Measurements from ENCODE around the gene KCNMB2. TPM values are rescaled to one million over a fixed set of nuclear protein-coding genes. Genes with fewer than 3 reads are reported as not detected.
"Not testable (repeated sequence)": the region's sequence is repeated elsewhere in the genome, so short reads cannot be mapped to it uniquely, and the experiment has no call there.

The KCNMB2 gene
- polyA plus RNA-seq, 2 donors, result 0.05 to 0.08 TPM

- Histone ChIP-seq H3K27me3 (ENCODE audit: control insufficient read depth in 1 of 2, insufficient read depth in 2 of 2, low read length in 2 of 2) (no peaks in the 10 kb centered on the region), H3K36me3 (ENCODE audit: control insufficient read depth in 2 of 2, insufficient read depth in 2 of 2, low read length in 1 of 2) (no peaks in the 10 kb centered on the region), H3K4me1 (ENCODE audit: control insufficient read depth in 2 of 2, insufficient read depth in 2 of 2, low read length in 1 of 2) (no peaks in the 10 kb centered on the region), H3K9me3 (ENCODE audit: control insufficient read depth in 2 of 2, insufficient read depth in 1 of 2, low read depth in 1 of 2, low read length in 1 of 2) (no peaks in the 10 kb centered on the region), H3K27ac (ENCODE audit: low read depth in 2 of 2, low read length in 1 of 2) (no peak overlapping the region), H3K4me3 (ENCODE audit: low read depth in 1 of 2, low read length in 2 of 2) (no peak overlapping the region)
- 85 to 89% methylated on average over 3 of the region's 3 CpGs for WGBS, 2 donors
Measured at GRCh38 chr3:178505832-178506231, 30.4 kb upstream of the KCNMB2 start.

- Histone ChIP-seq H3K9me3 (ENCODE audit: control insufficient read depth in 2 of 2, insufficient read depth in 1 of 2, low read depth in 1 of 2, low read length in 1 of 2) (no peaks in the 10 kb centered on the region), H3K36me3 (ENCODE audit: control insufficient read depth in 2 of 2, insufficient read depth in 2 of 2, low read length in 1 of 2) (no peaks in the 10 kb centered on the region), H3K4me3 (ENCODE audit: low read depth in 1 of 2, low read length in 2 of 2) (no peak overlapping the region), H3K27me3 (ENCODE audit: control insufficient read depth in 1 of 2, insufficient read depth in 2 of 2, low read length in 2 of 2) (no peaks in the 10 kb centered on the region), H3K4me1 (ENCODE audit: control insufficient read depth in 2 of 2, insufficient read depth in 2 of 2, low read length in 1 of 2) (no peaks in the 10 kb centered on the region), H3K27ac (ENCODE audit: low read depth in 2 of 2, low read length in 1 of 2) (no peak overlapping the region)
- 56 to 73% methylated on average over 5 of the region's 5 CpGs for WGBS, 2 donors
Measured at GRCh38 chr3:178507507-178508442, 28.5 kb upstream of the KCNMB2 start.

GRCh38 chr3:178508443-178508825, 27.8 kb upstream of the KCNMB2 start:
- no peaks in the 10 kb centered on the region for H3K9me3 ChIP-seq (ENCODE audit: control insufficient read depth in 2 of 2, insufficient read depth in 1 of 2, low read depth in 1 of 2, low read length in 1 of 2)
- WGBS, 2 donors, result 53 to 66% methylated on average over 2 of the region's 2 CpGs
- H3K27ac ChIP-seq (ENCODE audit: low read depth in 2 of 2, low read length in 1 of 2), result no peak overlapping the region
- no peaks in the 10 kb centered on the region for H3K4me1 ChIP-seq (ENCODE audit: control insufficient read depth in 2 of 2, insufficient read depth in 2 of 2, low read length in 1 of 2)
- H3K27me3 ChIP-seq (ENCODE audit: control insufficient read depth in 1 of 2, insufficient read depth in 2 of 2, low read length in 2 of 2), result no peaks in the 10 kb centered on the region
- H3K36me3 ChIP-seq (ENCODE audit: control insufficient read depth in 2 of 2, insufficient read depth in 2 of 2, low read length in 1 of 2), result no peaks in the 10 kb centered on the region
- no peak overlapping the region for H3K4me3 ChIP-seq (ENCODE audit: low read depth in 1 of 2, low read length in 2 of 2)

- H3K4me3 ChIP-seq (ENCODE audit: low read depth in 1 of 2, low read length in 2 of 2), result no peak overlapping the region
Measured at GRCh38 chr3:178510496-178510895, 25.7 kb upstream of the KCNMB2 start.

GRCh38 chr3:178512647-178513046, 23.6 kb upstream of the KCNMB2 start:
- 66 to 70% methylated on average over 5 of the region's 5 CpGs for WGBS, 2 donors
- no peak overlapping the region for H3K4me3 ChIP-seq (ENCODE audit: low read depth in 1 of 2, low read length in 2 of 2)
- no peaks in the 10 kb centered on the region for H3K4me1 ChIP-seq (ENCODE audit: control insufficient read depth in 2 of 2, insufficient read depth in 2 of 2, low read length in 1 of 2)
- no peaks in the 10 kb centered on the region for H3K27me3 ChIP-seq (ENCODE audit: control insufficient read depth in 1 of 2, insufficient read depth in 2 of 2, low read length in 2 of 2)
- H3K9me3 ChIP-seq (ENCODE audit: control insufficient read depth in 2 of 2, insufficient read depth in 1 of 2, low read depth in 1 of 2, low read length in 1 of 2), result no peaks in the 10 kb centered on the region
- no peaks in the 10 kb centered on the region for H3K36me3 ChIP-seq (ENCODE audit: control insufficient read depth in 2 of 2, insufficient read depth in 2 of 2, low read length in 1 of 2)
- no peak overlapping the region for H3K27ac ChIP-seq (ENCODE audit: low read depth in 2 of 2, low read length in 1 of 2)

More at GRCh38 chr3:178510496-178510895, 25.7 kb upstream of the KCNMB2 start:
- Histone ChIP-seq H3K36me3 (ENCODE audit: control insufficient read depth in 2 of 2, insufficient read depth in 2 of 2, low read length in 1 of 2) (no peaks in the 10 kb centered on the region), H3K4me1 (ENCODE audit: control insufficient read depth in 2 of 2, insufficient read depth in 2 of 2, low read length in 1 of 2) (no peaks in the 10 kb centered on the region), H3K9me3 (ENCODE audit: control insufficient read depth in 2 of 2, insufficient read depth in 1 of 2, low read depth in 1 of 2, low read length in 1 of 2) (no peaks in the 10 kb centered on the region), H3K27ac (ENCODE audit: low read depth in 2 of 2, low read length in 1 of 2) (no peak overlapping the region), H3K27me3 (ENCODE audit: control insufficient read depth in 1 of 2, insufficient read depth in 2 of 2, low read length in 2 of 2) (no peaks in the 10 kb centered on the region)

- H3K27ac ChIP-seq (ENCODE audit: low read depth in 2 of 2, low read length in 1 of 2), result no peak overlapping the region
Measured at GRCh38 chr3:178513546-178514380, 22.5 kb upstream of the KCNMB2 start.

GRCh38 chr3:178514401-178514800, 21.8 kb upstream of the KCNMB2 start:
- H3K4me3 ChIP-seq (ENCODE audit: low read depth in 1 of 2, low read length in 2 of 2), result no peak overlapping the region
- H3K36me3 ChIP-seq (ENCODE audit: control insufficient read depth in 2 of 2, insufficient read depth in 2 of 2, low read length in 1 of 2), result no peaks in the 10 kb centered on the region
- no peaks in the 10 kb centered on the region for H3K27me3 ChIP-seq (ENCODE audit: control insufficient read depth in 1 of 2, insufficient read depth in 2 of 2, low read length in 2 of 2)
- H3K4me1 ChIP-seq (ENCODE audit: control insufficient read depth in 2 of 2, insufficient read depth in 2 of 2, low read length in 1 of 2), result no peaks in the 10 kb centered on the region
- no peaks in the 10 kb centered on the region for H3K9me3 ChIP-seq (ENCODE audit: control insufficient read depth in 2 of 2, insufficient read depth in 1 of 2, low read depth in 1 of 2, low read length in 1 of 2)
- WGBS, 2 donors, result 91 to 94% methylated on average over 2 of the region's 2 CpGs
- H3K27ac ChIP-seq (ENCODE audit: low read depth in 2 of 2, low read length in 1 of 2), result no peak overlapping the region

More at GRCh38 chr3:178513546-178514380, 22.5 kb upstream of the KCNMB2 start:
- no peaks in the 10 kb centered on the region for H3K27me3 ChIP-seq (ENCODE audit: control insufficient read depth in 1 of 2, insufficient read depth in 2 of 2, low read length in 2 of 2)
- no peaks in the 10 kb centered on the region for H3K4me1 ChIP-seq (ENCODE audit: control insufficient read depth in 2 of 2, insufficient read depth in 2 of 2, low read length in 1 of 2)
- H3K4me3 ChIP-seq (ENCODE audit: low read depth in 1 of 2, low read length in 2 of 2), result no peak overlapping the region
- H3K9me3 ChIP-seq (ENCODE audit: control insufficient read depth in 2 of 2, insufficient read depth in 1 of 2, low read depth in 1 of 2, low read length in 1 of 2), result no peaks in the 10 kb centered on the region
- H3K36me3 ChIP-seq (ENCODE audit: control insufficient read depth in 2 of 2, insufficient read depth in 2 of 2, low read length in 1 of 2), result no peaks in the 10 kb centered on the region
- 70 to 81% methylated on average over 3 of the region's 3 CpGs for WGBS, 2 donors

- H3K27me3 ChIP-seq (ENCODE audit: control insufficient read depth in 1 of 2, insufficient read depth in 2 of 2, low read length in 2 of 2); H3K4me1 ChIP-seq (ENCODE audit: control insufficient read depth in 2 of 2, insufficient read depth in 2 of 2, low read length in 1 of 2); H3K9me3 ChIP-seq (ENCODE audit: control insufficient read depth in 2 of 2, insufficient read depth in 1 of 2, low read depth in 1 of 2, low read length in 1 of 2); H3K27ac ChIP-seq (ENCODE audit: low read depth in 2 of 2, low read length in 1 of 2); H3K36me3 ChIP-seq (ENCODE audit: control insufficient read depth in 2 of 2, insufficient read depth in 2 of 2, low read length in 1 of 2); H3K4me3 ChIP-seq (ENCODE audit: low read depth in 1 of 2, low read length in 2 of 2): not testable (repeated sequence)
- 81 to 83% methylated on average over 6 of the region's 6 CpGs for WGBS, 2 donors
Measured at GRCh38 chr3:178515076-178515744, 21.0 kb upstream of the KCNMB2 start.

- H3K27ac ChIP-seq (ENCODE audit: low read depth in 2 of 2, low read length in 1 of 2), result no peak overlapping the region
- WGBS, 2 donors, result 91 to 94% methylated on average over 7 of the region's 7 CpGs
- H3K4me3 ChIP-seq (ENCODE audit: low read depth in 1 of 2, low read length in 2 of 2), result no peak overlapping the region
- H3K4me1 ChIP-seq (ENCODE audit: control insufficient read depth in 2 of 2, insufficient read depth in 2 of 2, low read length in 1 of 2), result no peaks in the 10 kb centered on the region
- no peaks in the 10 kb centered on the region for H3K9me3 ChIP-seq (ENCODE audit: control insufficient read depth in 2 of 2, insufficient read depth in 1 of 2, low read depth in 1 of 2, low read length in 1 of 2)
- H3K27me3 ChIP-seq (ENCODE audit: control insufficient read depth in 1 of 2, insufficient read depth in 2 of 2, low read length in 2 of 2), result no peaks in the 10 kb centered on the region
- H3K36me3 ChIP-seq (ENCODE audit: control insufficient read depth in 2 of 2, insufficient read depth in 2 of 2, low read length in 1 of 2), result no peaks in the 10 kb centered on the region
Measured at GRCh38 chr3:178517665-178518334, 18.4 kb upstream of the KCNMB2 start.
